Gastrocnemius medialis (tissue), 4 donors: ENCODE results near the gene NFIA.

Experiments
- CTCF ChIP-seq, 5 experiments: fragments of 450-650 bp in 3 of 5; fragments of 200-600 bp in 2 of 5; sonication (generic) in 2 of 5; IDR thresholded peaks in 4 of 5; conservative IDR thresholded peaks in 1 of 5; 1 replicate in 4 of 5; 2 replicates in 1 of 5; pipeline ENCODE4 v1.5.1; 2016 to 2019; ENCODE audit warnings: antibody characterized with exemption in 5 of 5, mild to moderate bottlenecking in 3 of 5, moderate library complexity in 3 of 5
- POLR2A ChIP-seq, 2 donors: fragments of 450-650 bp; IDR thresholded peaks; one replicate each; pipeline ENCODE4 v1.6.1; 2017; ENCODE audit warnings: antibody characterized with exemption in 2 of 2, mild to moderate bottlenecking in 2 of 2, moderate library complexity in 2 of 2

GRCh38 chr1:61208172-61208571 lies 125.8 kb downstream of the NFIA start:
- TF ChIP-seq CTCF (IDR thresholded peaks at IDR 0.05 in 4 of 5, conservative IDR thresholded peaks at IDR 0.05 in 1 of 5), result no peak
- no peak for TF ChIP-seq POLR2A (IDR thresholded peaks at IDR 0.05)
